Measurements from ENCODE around the gene MST1R.

DNA sequence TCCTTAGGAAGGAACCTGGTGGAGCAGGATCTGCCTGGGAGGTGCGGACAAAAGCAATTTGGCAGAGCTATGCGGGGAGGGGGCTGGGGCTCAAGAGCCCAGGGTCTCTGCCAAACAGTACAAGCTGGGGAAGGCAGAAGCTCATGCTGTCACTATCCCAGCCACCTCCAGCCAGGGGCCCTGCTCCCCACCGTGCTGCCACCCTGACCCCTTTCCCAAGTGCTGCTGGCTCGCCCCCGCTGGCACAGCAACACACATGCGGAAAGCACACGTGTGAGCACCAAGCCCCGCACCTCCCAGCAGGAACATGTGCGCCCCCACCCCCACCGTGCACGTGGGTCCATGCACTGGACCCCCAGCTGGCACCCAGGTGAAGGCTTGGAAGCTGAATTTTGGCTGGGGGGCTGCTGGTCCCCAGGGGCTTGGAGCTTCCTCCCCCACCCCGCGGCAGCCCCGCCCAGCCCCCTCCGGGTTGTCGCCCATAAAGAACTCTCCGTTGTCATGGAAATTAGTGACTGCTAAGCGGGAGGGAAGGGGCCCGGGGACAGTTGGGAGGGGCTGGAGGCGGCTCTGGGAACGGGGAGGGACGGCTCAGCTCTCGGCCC, 34.7 kb downstream of the MST1R start:
- TF ChIP-seq, protein P1, sequence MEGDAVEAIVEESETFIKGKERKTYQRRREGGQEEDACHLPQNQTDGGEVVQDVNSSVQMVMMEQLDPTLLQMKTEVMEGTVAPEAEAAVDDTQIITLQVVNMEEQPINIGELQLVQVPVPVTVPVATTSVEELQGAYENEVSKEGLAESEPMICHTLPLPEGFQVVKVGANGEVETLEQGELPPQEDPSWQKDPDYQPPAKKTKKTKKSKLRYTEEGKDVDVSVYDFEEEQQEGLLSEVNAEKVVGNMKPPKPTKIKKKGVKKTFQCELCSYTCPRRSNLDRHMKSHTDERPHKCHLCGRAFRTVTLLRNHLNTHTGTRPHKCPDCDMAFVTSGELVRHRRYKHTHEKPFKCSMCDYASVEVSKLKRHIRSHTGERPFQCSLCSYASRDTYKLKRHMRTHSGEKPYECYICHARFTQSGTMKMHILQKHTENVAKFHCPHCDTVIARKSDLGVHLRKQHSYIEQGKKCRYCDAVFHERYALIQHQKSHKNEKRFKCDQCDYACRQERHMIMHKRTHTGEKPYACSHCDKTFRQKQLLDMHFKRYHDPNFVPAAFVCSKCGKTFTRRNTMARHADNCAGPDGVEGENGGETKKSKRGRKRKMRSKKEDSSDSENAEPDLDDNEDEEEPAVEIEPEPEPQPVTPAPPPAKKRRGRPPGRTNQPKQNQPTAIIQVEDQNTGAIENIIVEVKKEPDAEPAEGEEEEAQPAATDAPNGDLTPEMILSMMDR (IDR thresholded peaks at IDR 0.05): no peak
- TF ChIP-seq EP300 (IDR thresholded peaks at IDR 0.05): no peak
- TF ChIP-seq POLR2AphosphoS5 (IDR thresholded peaks at IDR 0.05): no peak

Measured in sigmoid colon (tissue), 4 donors.